Measurements from ENCODE around the gene MEGF9. TPM values are rescaled to one million over a fixed set of nuclear protein-coding genes. Genes with fewer than 3 reads are reported as not detected.

MEGF9 gene
- total and polyA plus RNA-seq, 4 donors: 5.9 to 21.5 (median 12.0) TPM

- Histone ChIP-seq H3K9me3 (ENCODE audit: control insufficient read depth, low read length) (no peaks in the 10 kb centered on the region), H3K4me3 (ENCODE audit: low read length in 2 of 2) (no peak overlapping the region), H3K27ac (ENCODE audit: low read depth in 1 of 2, low read length in 2 of 2) (no peak overlapping the region), H3K4me1 (ENCODE audit: control insufficient read depth in 1 of 2, insufficient read depth in 2 of 2, low read length in 2 of 2) (no peaks in the 10 kb centered on the region), H3K36me3 (ENCODE audit: control insufficient read depth in 1 of 2, insufficient read depth in 2 of 2, low read length in 1 of 2) (peaks cover 0 to 4% of the 10 kb centered on the region in 2 donors), H3K27me3 (ENCODE audit: control insufficient read depth in 1 of 2, insufficient read depth in 2 of 2, low read length in 1 of 2) (no peaks in the 10 kb centered on the region)
- WGBS, 2 donors: 91 to 94% methylated on average over 6 of the region's 6 CpGs
- intact Hi-C loops (cut with DNase I): loop anchor here in 1 of 2 donors (10.0 kb wide), 1 partner anchor 90 kb away; the partner anchor contains the start of gene MEGF9
- ATAC-seq (ENCODE audit: low FRiP score) (no peak), DNase-seq (no peak)
Measured at GRCh38 chr9:120625222-120625621, 89.0 kb downstream of the MEGF9 start.

- H3K27me3 ChIP-seq (ENCODE audit: control insufficient read depth in 1 of 2, insufficient read depth in 2 of 2, low read length in 1 of 2): no peaks in the 10 kb centered on the region
- no peaks in the 10 kb centered on the region for H3K9me3 ChIP-seq (ENCODE audit: control insufficient read depth, low read length)
- no peaks in the 10 kb centered on the region for H3K4me1 ChIP-seq (ENCODE audit: control insufficient read depth in 1 of 2, insufficient read depth in 2 of 2, low read length in 2 of 2)
- peaks cover 0 to 4% of the 10 kb centered on the region in 2 donors for H3K36me3 ChIP-seq (ENCODE audit: control insufficient read depth in 1 of 2, insufficient read depth in 2 of 2, low read length in 1 of 2)
- intact Hi-C loops (cut with DNase I): loop anchor here in 1 of 2 donors (10.0 kb wide), 1 partner anchor 92 kb away; the partner anchor contains the start of gene MEGF9
- no peak overlapping the region for H3K4me3 ChIP-seq (ENCODE audit: low read length in 2 of 2)
- ATAC-seq (ENCODE audit: low FRiP score) (no peak), DNase-seq (no peak)
- H3K27ac ChIP-seq (ENCODE audit: low read depth in 1 of 2, low read length in 2 of 2): no peak overlapping the region
Measured at GRCh38 chr9:120622790-120623189, 91.5 kb downstream of the MEGF9 start.

GRCh38 chr9:120621941-120622340 is 92.3 kb downstream of the MEGF9 start:
- intact Hi-C loops (cut with DNase I): loop anchor here in 1 of 2 donors (10.0 kb wide), 1 partner anchor 93 kb away; the partner anchor contains the start of gene MEGF9
- WGBS, 2 donors: 95 to 96% methylated on average over 1 of the region's 1 CpG
- Histone ChIP-seq H3K27ac (ENCODE audit: low read depth in 1 of 2, low read length in 2 of 2) (no peak overlapping the region), H3K36me3 (ENCODE audit: control insufficient read depth in 1 of 2, insufficient read depth in 2 of 2, low read length in 1 of 2) (peaks cover 0 to 4% of the 10 kb centered on the region in 2 donors), H3K9me3 (ENCODE audit: control insufficient read depth, low read length) (no peaks in the 10 kb centered on the region), H3K4me1 (ENCODE audit: control insufficient read depth in 1 of 2, insufficient read depth in 2 of 2, low read length in 2 of 2) (no peaks in the 10 kb centered on the region), H3K4me3 (ENCODE audit: low read length in 2 of 2) (no peak overlapping the region), H3K27me3 (ENCODE audit: control insufficient read depth in 1 of 2, insufficient read depth in 2 of 2, low read length in 1 of 2) (no peaks in the 10 kb centered on the region)
- DNase-seq (no peak), ATAC-seq (ENCODE audit: low FRiP score) (no peak)

GRCh38 chr9:120619751-120620655 is 94.3 kb downstream of the MEGF9 start:
- DNase-seq: no peak
- no peak overlapping the region for H3K27ac ChIP-seq (ENCODE audit: low read depth in 1 of 2, low read length in 2 of 2)
- intact Hi-C loops (cut with DNase I): loop anchor here in 1 of 2 donors (10.0 kb wide), 1 partner anchor 95 kb away; the partner anchor contains the start of gene MEGF9
- no peaks in the 10 kb centered on the region for H3K27me3 ChIP-seq (ENCODE audit: control insufficient read depth in 1 of 2, insufficient read depth in 2 of 2, low read length in 1 of 2)
- ATAC-seq (ENCODE audit: low FRiP score): peak; percentile 70
- no peaks in the 10 kb centered on the region for H3K4me1 ChIP-seq (ENCODE audit: control insufficient read depth in 1 of 2, insufficient read depth in 2 of 2, low read length in 2 of 2)
- no peaks in the 10 kb centered on the region for H3K9me3 ChIP-seq (ENCODE audit: control insufficient read depth, low read length)
- H3K4me3 ChIP-seq (ENCODE audit: low read length in 2 of 2): no peak overlapping the region
- peaks cover 0 to 4% of the 10 kb centered on the region in 2 donors for H3K36me3 ChIP-seq (ENCODE audit: control insufficient read depth in 1 of 2, insufficient read depth in 2 of 2, low read length in 1 of 2)
- WGBS, 2 donors: 53 to 55% methylated on average over 8 of the region's 8 CpGs

GRCh38 chr9:120616966-120617935 is 97.0 kb downstream of the MEGF9 start:
- no peak for ATAC-seq (ENCODE audit: low FRiP score)
- intact Hi-C loops (cut with DNase I): no loop called here
- no peak overlapping the region for H3K4me3 ChIP-seq (ENCODE audit: low read length in 2 of 2)
- no peaks in the 10 kb centered on the region for H3K27me3 ChIP-seq (ENCODE audit: control insufficient read depth in 1 of 2, insufficient read depth in 2 of 2, low read length in 1 of 2)
- no peaks in the 10 kb centered on the region for H3K4me1 ChIP-seq (ENCODE audit: control insufficient read depth in 1 of 2, insufficient read depth in 2 of 2, low read length in 2 of 2)
- H3K27ac ChIP-seq (ENCODE audit: low read depth in 1 of 2, low read length in 2 of 2): no peak overlapping the region
- no peaks in the 10 kb centered on the region for H3K9me3 ChIP-seq (ENCODE audit: control insufficient read depth, low read length)
- DNase-seq: no peak
- peaks cover 0 to 4% of the 10 kb centered on the region in 2 donors for H3K36me3 ChIP-seq (ENCODE audit: control insufficient read depth in 1 of 2, insufficient read depth in 2 of 2, low read length in 1 of 2)

- 95 to 99% methylated on average over 1 of the region's 1 CpG for WGBS, 2 donors
- no peak for DNase-seq
- ATAC-seq (ENCODE audit: low FRiP score): no peak
- intact Hi-C loops (cut with DNase I): no loop called here
- Histone ChIP-seq H3K4me1 (ENCODE audit: control insufficient read depth in 1 of 2, insufficient read depth in 2 of 2, low read length in 2 of 2) (no peaks in the 10 kb centered on the region), H3K9me3 (ENCODE audit: control insufficient read depth, low read length) (no peaks in the 10 kb centered on the region), H3K27ac (ENCODE audit: low read depth in 1 of 2, low read length in 2 of 2) (no peak overlapping the region), H3K36me3 (ENCODE audit: control insufficient read depth in 1 of 2, insufficient read depth in 2 of 2, low read length in 1 of 2) (peaks cover 0 to 3% of the 10 kb centered on the region in 2 donors), H3K27me3 (ENCODE audit: control insufficient read depth in 1 of 2, insufficient read depth in 2 of 2, low read length in 1 of 2) (no peaks in the 10 kb centered on the region), H3K4me3 (ENCODE audit: low read length in 2 of 2) (no peak overlapping the region)
Measured at GRCh38 chr9:120612218-120612617, 102.1 kb downstream of the MEGF9 start.

- Histone ChIP-seq H3K27ac (ENCODE audit: low read depth in 1 of 2, low read length in 2 of 2) (no peak overlapping the region), H3K36me3 (ENCODE audit: control insufficient read depth in 1 of 2, insufficient read depth in 2 of 2, low read length in 1 of 2) (peaks cover 0 to 3% of the 10 kb centered on the region in 2 donors), H3K27me3 (ENCODE audit: control insufficient read depth in 1 of 2, insufficient read depth in 2 of 2, low read length in 1 of 2) (no peaks in the 10 kb centered on the region), H3K9me3 (ENCODE audit: control insufficient read depth, low read length) (no peaks in the 10 kb centered on the region), H3K4me1 (ENCODE audit: control insufficient read depth in 1 of 2, insufficient read depth in 2 of 2, low read length in 2 of 2) (no peaks in the 10 kb centered on the region), H3K4me3 (ENCODE audit: low read length in 2 of 2) (no peak overlapping the region)
- DNase-seq (no peak), ATAC-seq (ENCODE audit: low FRiP score) (no peak)
- intact Hi-C loops (cut with DNase I): no loop called here
- WGBS, 2 donors: 94 to 98% methylated on average over 1 of the region's 1 CpG
Measured at GRCh38 chr9:120611690-120612068, 102.6 kb downstream of the MEGF9 start.

- no peak overlapping the region for H3K4me3 ChIP-seq (ENCODE audit: low read length in 2 of 2)
- intact Hi-C loops (cut with DNase I): no loop called here
- H3K27me3 ChIP-seq (ENCODE audit: control insufficient read depth in 1 of 2, insufficient read depth in 2 of 2, low read length in 1 of 2): no peaks in the 10 kb centered on the region
- H3K27ac ChIP-seq (ENCODE audit: low read depth in 1 of 2, low read length in 2 of 2): no peak overlapping the region
- no peak for DNase-seq
- H3K4me1 ChIP-seq (ENCODE audit: control insufficient read depth in 1 of 2, insufficient read depth in 2 of 2, low read length in 2 of 2): no peaks in the 10 kb centered on the region
- H3K36me3 ChIP-seq (ENCODE audit: control insufficient read depth in 1 of 2, insufficient read depth in 2 of 2, low read length in 1 of 2): peaks cover 0 to 3% of the 10 kb centered on the region in 2 donors
- no peak for ATAC-seq (ENCODE audit: low FRiP score)
- no peaks in the 10 kb centered on the region for H3K9me3 ChIP-seq (ENCODE audit: control insufficient read depth, low read length)
Measured at GRCh38 chr9:120610975-120611689, 103.1 kb downstream of the MEGF9 start.

Measured in aorta (tissue), 5 donors.